HEK293T (cell line): ENCODE measurements around the gene PDGFRB.

ENCODE experiments used
- CTCF ChIA-PET: fragments of 350-600 bp; formaldehyde crosslinking; extraction: SDS; loops from one replicate; lab custom pipeline; 2021; ENCODE audit warnings: antibody characterized with exemption, inconsistent platforms; lab: Yijun Ruan, JAX
- POLR2A ChIA-PET: fragments of 350-600 bp; formaldehyde crosslinking; extraction: SDS; loops from one replicate; lab custom pipeline; 2020; ENCODE audit warnings: antibody characterized with exemption, inconsistent platforms; lab: Yijun Ruan, JAX
- DNase-seq: peaks from one replicate; pipeline ENCODE4 v3.0.0; 2012; ENCODE audit warnings: mixed read lengths; ENCODE audit errors: extremely low spot score
- ARNT ChIP-seq: fragments of 450-650 bp; IDR thresholded peaks from 2 replicates; pipeline ENCODE4 v1.6.1; 2017; ENCODE audit warnings: mild to moderate bottlenecking
- BHLHE40 ChIP-seq: fragments of 450-650 bp; IDR thresholded peaks from 2 replicates; pipeline ENCODE4 v1.6.1; 2016; ENCODE audit warnings: mild to moderate bottlenecking, moderate library complexity, borderline replicate concordance
- CTBP1 ChIP-seq: fragments of 450-650 bp; IDR thresholded peaks from 2 replicates; pipeline ENCODE4 v1.6.1; 2016; ENCODE audit warnings: borderline replicate concordance
- ELF4 ChIP-seq: fragments of 450-650 bp; IDR thresholded peaks from 2 replicates; pipeline ENCODE4 v1.6.1; 2017; ENCODE audit warnings: antibody characterized with exemption
- FOXA1 ChIP-seq: fragments of 450-650 bp; IDR thresholded peaks from 2 replicates; pipeline ENCODE4 v1.6.1; 2016; ENCODE audit warnings: mild to moderate bottlenecking
- FOXK2 ChIP-seq: fragments of 450-650 bp; IDR thresholded peaks from 2 replicates; pipeline ENCODE4 v1.6.1; 2016; ENCODE audit warnings: mild to moderate bottlenecking
- FOXM1 ChIP-seq: fragments of 450-650 bp; IDR thresholded peaks from 2 replicates; pipeline ENCODE4 v1.6.1; 2017; ENCODE audit warnings: mild to moderate bottlenecking, borderline replicate concordance
- HDGF ChIP-seq: fragments of 450-650 bp; IDR thresholded peaks from 2 replicates; pipeline ENCODE4 v1.6.1; 2017; ENCODE audit warnings: antibody characterized with exemption, borderline replicate concordance
- L3MBTL2 ChIP-seq: fragments of 450-650 bp; conservative IDR thresholded peaks from 2 replicates; pipeline ENCODE4 v1.6.1; 2016; ENCODE audit warnings: mild to moderate bottlenecking
- LEF1 ChIP-seq: fragments of 450-650 bp; IDR thresholded peaks from 2 replicates; pipeline ENCODE4 v1.6.1; 2017; ENCODE audit warnings: mild to moderate bottlenecking, borderline replicate concordance
- NFRKB ChIP-seq: fragments of 450-650 bp; IDR thresholded peaks from 2 replicates; pipeline ENCODE4 v1.6.1; 2016; ENCODE audit warnings: mild to moderate bottlenecking, moderate library complexity
- PKNOX1 ChIP-seq: fragments of 450-650 bp; IDR thresholded peaks from 2 replicates; pipeline ENCODE4 v1.6.1; 2016
- SP1 ChIP-seq: fragments of 450-650 bp; IDR thresholded peaks from 2 replicates; pipeline ENCODE4 v1.6.1; 2017
- SUZ12 ChIP-seq: fragments of 450-650 bp; IDR thresholded peaks from 2 replicates; pipeline ENCODE4 v1.6.1; 2016; ENCODE audit warnings: mild to moderate bottlenecking
- TARDBP ChIP-seq: fragments of 450-650 bp; IDR thresholded peaks from 2 replicates; pipeline ENCODE4 v1.6.1; 2016
- ZNF384 ChIP-seq: fragments of 450-650 bp; IDR thresholded peaks from 2 replicates; pipeline ENCODE4 v1.6.1; 2016

The PDGFRB gene

DNA sequence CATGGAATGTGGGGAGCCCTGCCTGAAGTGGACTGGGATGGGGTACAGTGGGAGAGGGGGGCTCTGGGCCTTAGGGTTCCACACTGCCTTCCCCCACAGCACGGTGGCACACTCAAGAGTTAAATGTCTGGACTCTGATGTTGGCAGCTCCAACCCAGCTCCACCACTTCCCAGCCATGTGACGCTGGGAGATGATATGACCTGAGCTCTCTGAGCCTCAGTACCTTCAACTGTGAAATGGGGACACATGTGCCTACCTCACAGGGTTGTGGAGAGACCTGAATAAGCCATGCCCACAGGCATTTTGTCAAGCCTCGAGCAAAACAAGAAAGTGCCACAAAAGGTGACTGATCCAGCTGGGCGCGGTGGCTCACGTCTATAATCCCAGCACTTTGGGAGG is 3.4 kb upstream of the PDGFRB start:
- ChIA-PET POLR2A (interaction anchor here (1.2 kb wide), 1 partner anchor 12 kb away, joined by 3 read pairs; no protein-coding TSS in a partner anchor), CTCF (interaction anchor here (0.6 to 0.8 kb wide), 2 partner anchors 25 to 96 kb away, joined by 3 to 4 read pairs; no protein-coding TSS in a partner anchor)
- DNase-seq, result no peak
- TF ChIP-seq ZNF384 (no peak), NFRKB (no peak), ARNT (no peak), FOXM1 (no peak), SP1 (no peak), LEF1 (no peak), BHLHE40 (no peak), TARDBP (no peak), FOXK2 (no peak), ELF4 (no peak), SUZ12 (no peak), CTBP1 (no peak), FOXA1 (no peak), PKNOX1 (no peak), HDGF (no peak)

- CTCF ChIA-PET, result interaction anchor here (0.5 to 0.8 kb wide), 2 partner anchors 24 to 58 kb away, joined by 4 to 6 read pairs; no protein-coding TSS in a partner anchor
- no peak for DNase-seq
Measured at GRCh38 chr5:150158170-150158949, 2.7 kb upstream of the PDGFRB start.

DNA sequence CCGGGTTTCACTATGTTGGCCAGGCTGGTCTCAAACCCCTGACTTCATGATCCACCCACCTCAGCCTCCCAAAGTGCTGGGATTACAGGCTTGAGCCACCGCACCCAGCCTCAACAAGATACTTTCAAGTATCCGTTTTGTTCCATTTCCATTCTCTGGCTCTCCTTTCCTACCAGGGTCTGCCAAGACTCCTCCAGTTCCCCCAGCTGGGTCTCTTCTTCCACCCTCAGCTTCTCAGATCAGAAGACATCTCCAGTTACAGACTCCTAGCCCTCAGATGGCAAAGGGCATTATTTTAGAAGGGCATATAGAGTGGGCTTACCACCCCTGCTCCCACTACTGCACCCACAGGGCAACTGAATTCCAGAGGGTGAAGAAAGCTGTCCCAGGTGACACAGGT is 1.5 kb upstream of the PDGFRB start:
- ChIA-PET POLR2A (no interaction called here), CTCF (interaction anchor here (0.7 to 1.3 kb wide), 2 partner anchors 20 to 61 kb away, joined by 3 to 4 read pairs; no protein-coding TSS in a partner anchor)
- no peak for DNase-seq
- TF ChIP-seq PKNOX1 (no peak), ARNT (no peak), FOXA1 (no peak), TARDBP (no peak), ZNF384 (no peak), FOXK2 (no peak), ELF4 (no peak), SP1 (no peak), LEF1 (no peak)

More at GRCh38 chr5:150158170-150158949, 2.7 kb upstream of the PDGFRB start:
- POLR2A ChIA-PET, result interaction anchor here (1.2 kb wide), 1 partner anchor 13 kb away, joined by 3 read pairs; no protein-coding TSS in a partner anchor
- TF ChIP-seq FOXK2 (no peak), PKNOX1 (peak; percentile 49), FOXA1 (no peak), ZNF384 (no peak)

GRCh38 chr5:150156540-150156939 is 895 bp upstream of the PDGFRB start:
- POLR2A ChIA-PET, result no interaction called here
- CTCF ChIA-PET, result interaction anchor here (1.3 kb wide), 1 partner anchor 61 kb away, joined by 4 read pairs; no protein-coding TSS in a partner anchor
- DNase-seq, result no peak
- TF ChIP-seq FOXA1, result no peak
- no peak for TF ChIP-seq HDGF
- TF ChIP-seq SUZ12, result no peak
- no peak for TF ChIP-seq ZNF384
- no peak for TF ChIP-seq NFRKB
- no peak for TF ChIP-seq PKNOX1
- no peak for TF ChIP-seq CTBP1
- TF ChIP-seq TARDBP, result no peak
- TF ChIP-seq L3MBTL2, result no peak
- TF ChIP-seq FOXM1, result no peak
- TF ChIP-seq ARNT, result no peak
- no peak for TF ChIP-seq SP1
- TF ChIP-seq ELF4, result no peak
- no peak for TF ChIP-seq LEF1
- TF ChIP-seq FOXK2, result no peak
- TF ChIP-seq BHLHE40, result no peak

DNA sequence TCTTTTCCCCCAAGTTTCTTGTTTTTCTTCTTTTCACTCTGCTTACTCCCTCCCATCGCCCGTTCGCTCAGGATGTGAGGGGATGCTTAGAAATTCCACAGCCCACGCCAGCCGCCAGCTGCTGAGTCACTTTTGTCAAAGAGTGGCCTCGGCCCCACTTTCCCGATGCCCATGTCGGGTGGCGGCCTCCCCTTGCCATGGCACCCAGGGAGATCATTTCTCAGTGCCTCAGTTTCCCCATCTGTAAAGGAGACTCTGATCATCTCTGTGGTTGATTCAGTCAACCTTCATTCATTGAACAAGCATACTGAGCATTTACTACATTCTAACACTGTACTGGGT is 353 bp upstream of the PDGFRB start:
- no peak for TF ChIP-seq BHLHE40
- no peak for TF ChIP-seq ARNT
- no peak for TF ChIP-seq FOXA1
- no peak for TF ChIP-seq NFRKB
- no peak for TF ChIP-seq FOXK2
- TF ChIP-seq FOXM1, result no peak
- ChIA-PET CTCF (no interaction called here), POLR2A (no interaction called here)
- no peak for DNase-seq

DNA sequence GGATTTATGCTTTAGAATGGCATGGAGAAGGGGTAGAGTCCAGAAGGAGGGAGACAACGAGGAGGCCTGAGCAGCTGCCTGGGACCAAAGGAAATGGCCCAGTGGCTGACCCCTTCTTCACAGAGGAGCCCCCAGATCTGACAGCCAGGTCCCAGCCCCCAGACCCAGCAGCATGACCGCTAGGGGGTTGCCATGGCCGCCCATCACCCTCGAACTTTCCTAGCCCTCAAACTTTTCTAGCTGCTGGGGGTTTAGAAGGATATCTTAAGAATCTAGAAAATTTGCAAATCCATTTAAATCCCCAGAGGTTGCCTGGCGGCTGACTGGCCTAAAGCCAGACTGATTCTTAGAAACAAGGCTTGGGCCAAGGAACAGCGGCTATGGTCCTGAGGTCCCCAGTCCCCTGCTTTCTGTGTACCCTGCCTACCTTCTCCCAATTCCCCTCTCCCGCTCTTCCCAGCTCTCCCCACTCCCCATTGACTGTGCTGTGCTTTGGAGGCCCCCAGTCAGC is 972 bp downstream of the PDGFRB start:
- DNase-seq, result no peak
- POLR2A ChIA-PET, result no interaction called here
- CTCF ChIA-PET, result no interaction called here
- TF ChIP-seq FOXK2, result no peak
- TF ChIP-seq SUZ12, result no peak
- TF ChIP-seq LEF1, result no peak
- TF ChIP-seq ARNT, result no peak
- no peak for TF ChIP-seq PKNOX1
- TF ChIP-seq HDGF, result no peak
- no peak for TF ChIP-seq ZNF384
